C1 segment of cervical spinal cord (tissue), 14 donors: Measurements from ENCODE around the gene TPRN.
"Not testable (repeated sequence)": the region's sequence is repeated elsewhere in the genome, so short reads cannot be mapped to it uniquely, and the experiment has no call there.

Experiments used
- DNase-seq, 14 donors: peaks; one replicate each; lab custom pipeline; 2025; lab: John Stamatoyannopoulos, UW

The TPRN gene

GRCh38 chr9:137200311-137201204, at the start of gene TPRN:
Gene TPRN, minus strand, starts transcription at chr9:137200741. Its CDS starts 30 bp downstream, at chr9:137200711.
- DNase-seq = peak; percentile 69 to 99 (median 96)

GRCh38 chr9:137247916-137248175, 47.3 kb upstream of the TPRN start:
- no peak for DNase-seq

GRCh38 chr9:137247135-137247915, 46.8 kb upstream of the TPRN start:
- no peak for DNase-seq

GRCh38 chr9:137245450-137246421, 45.2 kb upstream of the TPRN start:
- no peak for DNase-seq

- no peak for DNase-seq
These were observed 44.2 kb upstream of the TPRN start for GRCh38 chr9:137244486-137245449.

- DNase-seq = no peak
These were observed 43.3 kb upstream of the TPRN start for GRCh38 chr9:137243626-137244485.

- not testable (repeated sequence) for DNase-seq
These were observed 42.7 kb upstream of the TPRN start for GRCh38 chr9:137243266-137243625.

- DNase-seq = no peak
These were observed 42.0 kb upstream of the TPRN start for GRCh38 chr9:137242269-137243203.

- DNase-seq = peak in 3 of 14 donors; percentile 20 to 65 (median 34)
These were observed 41.1 kb upstream of the TPRN start for GRCh38 chr9:137241490-137242268.

GRCh38 chr9:137240841-137241489, 40.4 kb upstream of the TPRN start, which contains the start of gene TUBB4B:
Gene TUBB4B, plus strand, starts transcription at chr9:137241287. Its CDS starts 74 bp downstream, at chr9:137241361.
- DNase-seq = peak; percentile 87 to 100 (median 98)

- peak in 12 of 14 donors; percentile 56 to 88 (median 83) for DNase-seq
These were observed 39.8 kb upstream of the TPRN start for GRCh38 chr9:137240318-137240840.

GRCh38 chr9:137239541-137240200, 39.1 kb upstream of the TPRN start:
- DNase-seq = not testable (repeated sequence)

- DNase-seq = peak in 9 of 14 donors; percentile 33 to 77 (median 56)
These were observed 37.5 kb upstream of the TPRN start for GRCh38 chr9:137237759-137238726.

GRCh38 chr9:137236936-137237421, 36.4 kb upstream of the TPRN start:
- DNase-seq = peak in 1 of 14 donors; percentile 30
